GOT3 (cell line): ENCODE measurements around the gene PRR15.
"Not testable (repeated sequence)": the region's sequence is repeated elsewhere in the genome, so short reads cannot be mapped to it uniquely, and the experiment has no call there.

Experiments
- DNase-seq: peaks from one replicate; lab custom pipeline; 2025; ENCODE audit warnings: mixed read lengths; lab: John Stamatoyannopoulos, UW

The PRR15 gene

GRCh38 chr7:29563590-29564495 lies at the start of gene PRR15:
Gene PRR15, plus strand, starts transcription at chr7:29563835. Its CDS starts 2,495 bp downstream, at chr7:29566330.
- DNase-seq = no peak

- no peak for DNase-seq
Observed at GRCh38 chr7:29516491-29516890, 47.1 kb upstream of the PRR15 start.

GRCh38 chr7:29518616-29519015 lies 45.0 kb upstream of the PRR15 start:
- no peak for DNase-seq

- DNase-seq = no peak
Observed at GRCh38 chr7:29523728-29524127, 39.9 kb upstream of the PRR15 start.

- DNase-seq = no peak
Observed at GRCh38 chr7:29527505-29528108, 36.0 kb upstream of the PRR15 start.

DNA sequence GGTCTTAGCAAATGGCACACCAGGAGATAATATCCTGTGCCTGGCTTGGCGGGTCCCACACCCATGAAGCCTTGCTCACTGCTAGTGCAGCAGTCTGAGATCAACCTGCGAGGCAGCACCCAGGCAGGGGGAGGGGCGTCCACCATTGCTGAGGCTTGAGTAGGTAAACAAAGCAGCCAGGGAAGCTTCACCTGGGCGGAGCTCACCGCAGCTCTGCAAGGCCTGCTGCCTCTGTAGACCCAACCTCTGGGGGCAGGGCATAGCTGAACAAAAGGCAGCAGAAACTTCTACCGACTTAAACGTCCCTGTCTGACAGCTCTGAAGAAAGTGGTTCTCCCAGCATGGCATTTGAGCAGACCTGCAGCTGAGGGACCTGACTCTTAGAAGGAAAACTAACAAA lies 35.1 kb upstream of the PRR15 start:
- DNase-seq = not testable (repeated sequence)

DNA sequence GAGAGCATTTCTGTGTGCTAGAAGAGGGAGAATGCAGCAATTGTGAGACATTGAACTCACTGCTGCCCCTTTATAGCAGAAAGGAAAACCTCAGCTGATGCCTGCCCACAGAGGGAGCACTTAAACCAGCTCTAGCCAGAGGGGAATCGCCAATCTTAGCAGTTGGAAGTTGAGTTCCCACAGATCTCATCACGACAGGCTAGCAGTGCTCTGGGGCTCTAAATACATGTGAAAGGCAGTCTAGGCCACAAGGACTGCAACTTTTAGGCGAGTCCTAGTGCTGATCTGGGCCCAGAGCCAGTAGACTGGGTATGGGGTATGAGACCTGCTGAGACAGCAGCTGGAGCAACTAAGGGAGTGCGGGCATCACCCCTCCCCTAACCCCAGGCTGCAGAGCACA lies 25.2 kb upstream of the PRR15 start:
- no peak for DNase-seq

- DNase-seq = no peak
Observed at GRCh38 chr7:29539471-29539870, 24.2 kb upstream of the PRR15 start.

DNA sequence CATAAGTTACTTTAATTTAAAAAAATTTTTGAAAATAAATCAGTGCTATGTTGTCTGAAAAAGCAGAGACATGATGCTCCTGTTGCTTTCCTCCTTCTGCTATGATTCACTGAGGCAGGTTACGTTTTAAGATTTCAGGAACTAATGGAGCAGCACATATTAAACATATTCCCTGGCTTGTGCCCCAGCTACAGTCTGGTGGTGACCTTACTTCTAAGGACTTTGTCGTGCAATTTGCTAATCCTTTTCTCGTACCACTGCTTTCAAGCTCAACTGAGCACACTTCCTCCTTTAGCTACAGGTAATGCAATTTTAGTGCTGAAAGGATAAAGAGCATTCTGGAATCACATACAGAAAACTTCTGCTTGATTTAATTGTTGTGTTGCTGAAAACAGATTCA lies 16.2 kb upstream of the PRR15 start:
- no peak for DNase-seq

DNA sequence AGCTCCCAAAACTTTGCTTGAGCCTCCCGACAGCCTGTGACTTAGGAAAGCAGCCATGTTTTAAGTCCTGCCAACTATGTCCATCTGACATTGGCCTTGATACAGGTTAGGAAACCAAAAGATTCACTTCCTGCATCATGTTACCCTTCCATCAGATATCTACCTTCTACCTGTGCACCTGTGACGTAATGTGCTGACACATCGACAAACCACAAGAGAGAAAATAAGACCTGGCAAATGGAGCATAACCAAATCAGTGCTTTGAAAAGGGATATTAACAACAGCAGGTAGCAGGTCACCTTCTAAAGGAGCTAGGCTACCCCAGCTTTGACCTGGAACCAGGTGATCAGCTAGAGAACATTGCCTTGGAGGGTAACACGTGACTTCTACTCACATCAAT lies 14.8 kb upstream of the PRR15 start:
- no peak for DNase-seq

- no peak for DNase-seq
Observed at GRCh38 chr7:29552392-29552791, 11.2 kb upstream of the PRR15 start.

- DNase-seq = no peak
Observed at GRCh38 chr7:29555061-29555460, 8.6 kb upstream of the PRR15 start.

DNA sequence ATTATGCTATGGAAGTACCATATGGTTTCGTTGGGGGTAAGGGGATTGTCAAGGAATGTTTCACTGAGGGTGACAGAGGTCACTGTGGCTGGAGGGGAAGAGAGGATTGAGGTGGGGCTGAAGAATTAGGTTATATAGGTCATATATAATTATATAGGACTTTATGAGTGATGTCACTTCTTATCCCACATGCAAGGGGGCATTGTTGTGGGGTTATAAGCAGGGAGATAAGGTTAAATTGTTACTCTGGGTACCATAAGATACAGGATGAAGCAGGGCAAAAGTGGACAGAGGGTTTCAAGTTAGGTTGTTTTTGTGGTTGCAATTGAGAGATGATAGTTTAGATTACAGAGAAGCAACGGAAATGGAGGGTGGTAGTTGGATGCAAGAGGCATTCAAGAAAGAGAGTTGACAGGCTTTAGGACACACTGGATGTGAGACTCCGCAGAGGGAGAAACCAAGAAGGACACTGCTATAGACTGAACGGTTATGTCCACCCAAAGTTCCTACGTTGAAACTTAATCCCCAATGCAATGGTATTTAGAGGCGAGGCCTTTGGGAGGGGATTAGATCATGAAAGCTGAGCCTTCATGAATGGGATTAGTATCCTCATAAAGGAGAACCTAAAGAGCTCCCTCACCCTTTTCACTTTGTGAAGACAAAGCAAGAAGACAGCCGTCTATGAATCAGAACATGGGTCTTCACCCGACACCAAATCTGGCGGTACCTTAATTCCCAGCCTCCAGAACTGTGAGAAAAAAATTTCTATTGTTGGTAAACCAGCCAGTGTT lies 7.0 kb upstream of the PRR15 start:
- DNase-seq = no peak

DNA sequence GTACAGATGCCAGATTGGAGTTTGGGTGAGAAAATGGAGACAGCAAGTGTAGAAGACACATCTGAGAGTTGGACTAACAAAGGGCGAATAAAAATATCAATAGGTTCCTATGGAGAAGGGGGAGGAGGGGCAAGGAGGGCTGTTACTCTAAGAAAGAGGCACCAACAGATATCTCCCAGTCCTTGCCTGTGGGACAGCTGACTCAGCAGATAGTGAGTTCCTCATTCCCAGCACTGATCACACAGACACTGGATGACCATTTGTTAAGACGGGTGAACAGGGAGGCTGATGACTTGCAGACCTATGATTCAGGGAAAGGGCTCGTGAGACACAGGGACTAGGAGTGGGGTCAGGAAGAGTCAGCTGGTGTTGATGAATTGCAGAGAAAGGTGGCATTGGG lies 5.7 kb upstream of the PRR15 start:
- no peak for DNase-seq

GRCh38 chr7:29561271-29561670 lies 2.4 kb upstream of the PRR15 start:
- no peak for DNase-seq

DNA sequence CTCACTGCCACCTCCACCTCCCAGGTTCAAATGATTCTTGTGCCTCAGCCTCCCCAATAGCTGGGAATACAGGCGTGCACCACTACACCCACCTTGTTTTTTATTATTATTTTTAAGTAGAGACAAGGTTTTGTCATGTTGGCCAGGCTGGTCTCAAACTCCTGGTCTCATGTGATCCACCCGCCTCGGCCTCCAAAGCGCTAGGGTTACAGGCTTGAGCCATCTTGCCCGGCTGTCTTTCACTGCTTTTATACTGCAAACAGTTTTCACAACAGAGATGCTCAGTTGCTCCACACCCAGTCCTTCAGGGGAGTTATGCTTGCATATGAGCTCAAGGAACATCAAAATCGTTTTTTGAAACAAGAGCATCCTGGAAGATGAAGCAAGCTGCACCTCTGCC lies 1.3 kb upstream of the PRR15 start:
- no peak for DNase-seq

DNA sequence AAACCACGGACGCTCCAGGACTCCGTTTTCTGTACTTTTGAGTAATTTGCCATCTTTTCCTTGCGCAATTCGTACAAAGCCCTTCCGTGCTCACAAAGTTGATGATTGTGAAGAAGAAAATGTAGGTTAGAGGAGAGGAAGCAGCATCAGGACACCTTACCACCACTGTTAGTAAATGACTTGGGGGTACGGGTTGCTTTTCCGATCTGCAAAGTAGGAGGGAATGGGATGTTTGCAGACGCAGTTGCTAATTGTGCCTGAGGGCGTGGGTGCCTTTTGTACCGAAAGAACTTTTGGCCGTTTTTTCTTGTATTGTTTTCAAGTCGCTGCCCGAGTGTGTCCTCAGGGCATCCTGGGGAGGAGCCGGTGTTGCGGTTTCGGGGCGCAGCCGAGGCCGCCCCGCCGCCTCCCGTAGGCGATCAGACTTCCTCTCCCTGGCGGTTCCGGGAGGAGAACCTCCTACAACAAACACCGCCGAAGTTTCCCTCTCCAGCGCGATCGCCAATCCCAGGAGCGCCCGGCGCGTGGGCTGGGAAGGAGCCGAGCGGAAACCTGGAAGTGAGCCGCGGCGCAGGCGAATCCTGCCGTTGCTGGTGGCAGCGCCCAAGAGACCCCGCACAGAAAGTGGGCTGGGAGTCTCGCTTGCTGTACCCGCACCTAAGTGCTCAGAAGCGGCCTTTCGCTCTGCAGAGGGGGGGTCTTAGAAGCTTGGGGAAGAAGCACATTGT lies 1.0 kb downstream of the PRR15 start:
- no peak for DNase-seq

- no peak for DNase-seq
Observed at GRCh38 chr7:29565224-29565630, 1.6 kb downstream of the PRR15 start.

- no peak for DNase-seq
Observed at GRCh38 chr7:29565634-29565981, 2.0 kb downstream of the PRR15 start.

GRCh38 chr7:29565982-29566746 lies 2.5 kb downstream of the PRR15 start:
- no peak for DNase-seq

DNA sequence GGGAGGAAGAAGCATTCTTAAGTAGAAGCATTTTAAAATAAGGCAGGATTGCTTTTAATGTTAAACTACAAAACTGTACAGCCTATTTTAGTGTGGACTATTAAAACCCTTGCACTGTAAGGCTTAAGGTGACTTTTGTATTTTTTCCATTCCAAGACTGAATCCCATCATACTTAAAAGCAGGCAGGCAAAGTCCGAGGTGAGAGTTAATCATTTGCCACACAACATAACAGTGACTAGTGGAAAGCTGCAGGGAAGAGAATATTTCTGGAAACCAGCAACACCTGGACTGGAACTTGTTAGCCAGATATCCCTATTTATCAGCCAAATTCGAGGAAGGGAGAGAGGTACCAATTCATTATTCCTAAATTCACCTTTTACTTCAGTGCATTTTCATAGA lies 3.5 kb downstream of the PRR15 start:
- DNase-seq = no peak
